HG02840 (cell line): ENCODE results near the gene PRDX3.
"Not testable (repeated sequence)": the region's sequence is repeated elsewhere in the genome, so short reads cannot be mapped to it uniquely, and the experiment has no call there.

Experiments used
- ATAC-seq: cut with Tn5 transposase; IDR thresholded peaks from one replicate; pipeline ENCODE4 v1.9.1; 2021; ENCODE audit warnings: mild to moderate bottlenecking, moderate library complexity, moderate number of reproducible peaks; ENCODE audit not compliant: unreplicated experiment, low FRiP score

The PRDX3 gene

GRCh38 chr10:119207366-119207666 is 28.7 kb upstream of the PRDX3 start, which contains the start of gene GRK5:
Gene GRK5, plus strand, starts transcription at chr10:119207571. Its CDS starts 347 bp downstream, at chr10:119207918.
- peak; percentile 67 for ATAC-seq

- ATAC-seq, result peak; percentile 51
Measured at GRCh38 chr10:119206603-119207365, 28.2 kb upstream of the PRDX3 start.

- ATAC-seq, result no peak
Measured at GRCh38 chr10:119205894-119206602, 27.4 kb upstream of the PRDX3 start.

GRCh38 chr10:119203006-119203405 is 24.4 kb upstream of the PRDX3 start:
- no peak for ATAC-seq

- ATAC-seq, result no peak
Measured at GRCh38 chr10:119201233-119201632, 22.6 kb upstream of the PRDX3 start.

GRCh38 chr10:119199231-119199992 is 20.8 kb upstream of the PRDX3 start:
- no peak for ATAC-seq

GRCh38 chr10:119198438-119198837 is 19.8 kb upstream of the PRDX3 start:
- ATAC-seq, result no peak

GRCh38 chr10:119197921-119198320 is 19.3 kb upstream of the PRDX3 start:
- no peak for ATAC-seq

- ATAC-seq, result no peak
Measured at GRCh38 chr10:119191881-119192280, 13.3 kb upstream of the PRDX3 start.

- no peak for ATAC-seq
Measured at GRCh38 chr10:119190954-119191785, 12.6 kb upstream of the PRDX3 start.

- no peak for ATAC-seq
Measured at GRCh38 chr10:119190353-119190752, 11.7 kb upstream of the PRDX3 start.

GRCh38 chr10:119189811-119190282 is 11.2 kb upstream of the PRDX3 start:
- no peak for ATAC-seq

GRCh38 chr10:119183664-119184412 is 5.2 kb upstream of the PRDX3 start:
- no peak for ATAC-seq

- not testable (repeated sequence) for ATAC-seq
Measured at GRCh38 chr10:119180850-119181400, 2.3 kb upstream of the PRDX3 start.

GRCh38 chr10:119177708-119178371 is 772 bp downstream of the PRDX3 start:
- ATAC-seq, result no peak

GRCh38 chr10:119176166-119176565 is 2.4 kb downstream of the PRDX3 start:
- no peak for ATAC-seq

GRCh38 chr10:119174109-119174508 is 4.5 kb downstream of the PRDX3 start:
- no peak for ATAC-seq

GRCh38 chr10:119167041-119167440 is 11.6 kb downstream of the PRDX3 start:
- ATAC-seq, result no peak

- no peak for ATAC-seq
Measured at GRCh38 chr10:119166564-119166963, 12.0 kb downstream of the PRDX3 start.
